HepG2 (cell line): ENCODE data around the gene CDX1. TPM values are rescaled to one million over a fixed set of nuclear protein-coding genes. Genes with fewer than 3 reads are reported as not detected.
A peak's percentile ranks its signal among the peaks of the same experiment; 100 is the strongest.

ENCODE experiments used
- HHEX ChIP-seq: IDR thresholded peaks from 2 replicates; pipeline ENCODE4 v1.6.1; 2016; ENCODE audit warnings: control low read depth
- HNF1B ChIP-seq: sonication (generic); formaldehyde crosslinking; IDR thresholded peaks from 2 replicates; pipeline ENCODE4 v1.5.1; 2020; ENCODE audit warnings: mild to moderate bottlenecking, moderate library complexity, missing genetic modification reagents
- HNF4A ChIP-seq: sonication (generic); formaldehyde crosslinking; IDR thresholded peaks from 2 replicates; pipeline ENCODE4 v1.4.0; 2020; ENCODE audit warnings: missing genetic modification reagents
- KDM1A ChIP-seq: IDR thresholded peaks from 2 replicates; pipeline ENCODE4 v1.6.1; 2016; ENCODE audit warnings: missing compliant biosample characterization
- KDM2A ChIP-seq: sonication (generic); formaldehyde crosslinking; IDR thresholded peaks from 2 replicates; pipeline ENCODE4 v1.4.0; 2020; ENCODE audit warnings: low read depth, missing genetic modification reagents, borderline replicate concordance
- KLF11 ChIP-seq: IDR thresholded peaks from 2 replicates; pipeline ENCODE4 v1.6.1; 2016; ENCODE audit warnings: missing compliant biosample characterization
- SMAD9 ChIP-seq: sonication (generic); formaldehyde crosslinking; IDR thresholded peaks from 2 replicates; pipeline ENCODE4 v1.5.1; 2020; ENCODE audit warnings: mild to moderate bottlenecking, missing genetic modification reagents
- STAT6 ChIP-seq: sonication (generic); formaldehyde crosslinking; IDR thresholded peaks from 2 replicates; pipeline ENCODE4 v1.4.0; 2020; ENCODE audit warnings: missing genetic modification reagents, mild to moderate bottlenecking, borderline replicate concordance
- TBX3 ChIP-seq: fragments of 450-650 bp; IDR thresholded peaks from 2 replicates; pipeline ENCODE4 v1.6.1; 2017; ENCODE audit warnings: antibody characterized with exemption, mild to moderate bottlenecking, inconsistent platforms, borderline replicate concordance
- TFAP4 ChIP-seq: sonication (generic); IDR thresholded peaks from 2 replicates; pipeline ENCODE4 v1.6.1; 2016; ENCODE audit warnings: low read depth, borderline replicate concordance
- ZBTB20 ChIP-seq: sonication (generic); formaldehyde crosslinking; IDR thresholded peaks from 2 replicates; pipeline ENCODE4 v1.8.1; 2023; ENCODE audit warnings: missing genetic modification reagents, low read depth, mild to moderate bottlenecking, borderline replicate concordance
- ZNF12 ChIP-seq: sonication (generic); formaldehyde crosslinking; IDR thresholded peaks from 2 replicates; pipeline ENCODE4 v1.5.0; 2020; ENCODE audit warnings: missing genetic modification reagents
- ZNF235 ChIP-seq: sonication (generic); formaldehyde crosslinking; IDR thresholded peaks from 2 replicates; pipeline ENCODE4 v1.8.1; 2023; ENCODE audit warnings: mild to moderate bottlenecking, missing genetic modification reagents, borderline replicate concordance
- ZNF331 ChIP-seq: sonication (generic); formaldehyde crosslinking; IDR thresholded peaks from 2 replicates; pipeline ENCODE4 v1.4.0; 2020; ENCODE audit warnings: missing genetic modification reagents
- ZNF335 ChIP-seq: sonication (generic); formaldehyde crosslinking; IDR thresholded peaks from 2 replicates; pipeline ENCODE4 v1.4.0; 2020; ENCODE audit warnings: missing genetic modification reagents
- ZNF550 ChIP-seq: sonication (generic); formaldehyde crosslinking; IDR thresholded peaks from 2 replicates; pipeline ENCODE4 v1.4.0; 2020; ENCODE audit warnings: mild to moderate bottlenecking, missing genetic modification reagents, borderline replicate concordance
- ZNF639 ChIP-seq: conservative IDR thresholded peaks from 2 replicates; pipeline ENCODE4 v1.6.1; 2018; ENCODE audit warnings: missing genetic modification reagents
- ZNF749 ChIP-seq: sonication (generic); formaldehyde crosslinking; IDR thresholded peaks from 2 replicates; pipeline ENCODE4 v1.8.0; 2022; ENCODE audit warnings: mild to moderate bottlenecking, missing genetic modification reagents, moderate library complexity, borderline replicate concordance
- ZNF780A ChIP-seq: sonication (generic); formaldehyde crosslinking; IDR thresholded peaks from 2 replicates; pipeline ENCODE4 v1.8.0; 2022; ENCODE audit warnings: mild to moderate bottlenecking, missing genetic modification reagents, moderate library complexity
- ZNF891 ChIP-seq: sonication (generic); formaldehyde crosslinking; IDR thresholded peaks from 2 replicates; pipeline ENCODE4 v1.5.0; 2020; ENCODE audit warnings: mild to moderate bottlenecking, missing genetic modification reagents
- polyA plus RNA-seq, 8 experiments: library from polyadenylated mRNA; depleted of rRNA in 3 of 8; stranded (reverse) in 7 of 8; unstranded in 1 of 8; fragments of >200 nt; fragmentation: Illumina TruSeq in 4 of 8; extraction: Trizol in 4 of 8; gene quantifications; 2 replicates each; pipeline versions ENCODE4 v1.2.1 to v1.2.3, GENCODE V29; 2011 to 2016; ENCODE audit warnings: low read depth in 4 of 8, missing spikeins in 1 of 8, mixed read lengths in 1 of 8; ENCODE audit not compliant: insufficient read depth in 1 of 8
- total RNA-seq, 5 experiments: library from RNA; depleted of rRNA; stranded (reverse); fragments of >200 nt; fragmentation: Illumina TruSeq; extraction: Trizol; gene quantifications; 2 replicates each; pipeline ENCODE4 v1.2.3, GENCODE V29; 2016; ENCODE audit warnings: low read depth in 1 of 5

Gene CDX1
- total and polyA plus RNA-seq, 2 of the 13 experiments (the other 11 are each of a cell fraction or from before 2014, with no cell fraction given) = not detected

GRCh38 chr5:150129813-150130492, 36.6 kb upstream of the CDX1 start (continued):
- TF ChIP-seq ZNF639 (CRISPR knock-in tag) (no peak), ZNF335 (no peak), KDM1A (CRISPR knock-in tag) (no peak), KDM2A (CRISPR knock-in tag) (peak; percentile 87), STAT6 (CRISPR knock-in tag) (no peak), ZNF550 (no peak), TFAP4 (no peak), TBX3 (no peak), HHEX (CRISPR knock-in tag) (no peak), ZNF749 (CRISPR knock-in tag) (no peak), ZNF235 (CRISPR knock-in tag) (no peak), HNF4A (CRISPR knock-in tag) (peak; percentile 44), ZNF780A (CRISPR knock-in tag) (0 out of 2 replicates have a peak, but pooled peaks have one; percentile 45), KLF11 (CRISPR knock-in tag) (no peak), SMAD9 (no peak), ZNF331 (peak; percentile 81), ZBTB20 (CRISPR knock-in tag) (no peak), ZNF891 (0 out of 2 replicates have a peak, but pooled peaks have one; percentile 82), HNF1B (CRISPR knock-in tag) (peak; percentile 87), ZNF12 (CRISPR knock-in tag) (peak; percentile 94)
